Psoas muscle (tissue), 8 donors: ENCODE data around the gene HSPA12A. TPM values are rescaled to one million over a fixed set of nuclear protein-coding genes. Genes with fewer than 3 reads are reported as not detected.

ENCODE experiments used
- ATAC-seq, 4 donors: fragments of 200-7000 bp; cut with Tn5 transposase; one replicate each; pipeline ENCODE4 v1.9.1; 2020; ENCODE audit warnings: moderate library complexity in 3 of 4, mild to moderate bottlenecking in 2 of 4
- DNase-seq, 2 donors: peaks; one replicate each; pipeline ENCODE4 v3.0.0-alpha.2; 2020
- H3K27ac ChIP-seq: fragments of 200-600 bp; one replicate; pipeline ENCODE4 v1.8.0; 2022
- H3K27me3 ChIP-seq, 3 donors: fragments of 200-600 bp in 1 of 3; one replicate each; pipeline versions ENCODE4 v1.6.1 to v1.8.0; 2013 to 2022; ENCODE audit warnings: low read length in 2 of 3, mild to moderate bottlenecking in 2 of 3, moderate library complexity in 1 of 3; ENCODE audit not compliant: insufficient read depth in 3 of 3
- H3K36me3 ChIP-seq, 2 donors: fragments of 200-600 bp in 1 of 2; one replicate each; pipeline versions ENCODE4 v1.6.1 to v1.8.0; 2013 to 2022; ENCODE audit warnings: low read depth in 1 of 2, mild to moderate bottlenecking in 1 of 2, moderate library complexity in 1 of 2; ENCODE audit not compliant: insufficient read depth in 1 of 2
- H3K4me1 ChIP-seq: fragments of 200-600 bp; one replicate; pipeline ENCODE4 v1.8.0; 2022
- H3K4me3 ChIP-seq: fragments of 200-600 bp; one replicate; pipeline ENCODE4 v1.8.0; 2022; ENCODE audit warnings: mild to moderate bottlenecking
- H3K9me3 ChIP-seq: fragments of 200-600 bp; one replicate; pipeline ENCODE4 v1.8.0; 2022
- CTCF ChIP-seq: fragments of 200-600 bp; IDR thresholded peaks from one replicate; pipeline ENCODE4 v1.8.0; 2022; ENCODE audit warnings: antibody characterized with exemption
- WGBS, 3 donors: extraction: QIAGEN DNeasy Blood & Tissue Kit; methylation state at CpG; one replicate each; pipeline versions ENCODE4 v1.1.6 to v1.1.7; 2013; 5-methylcytosine and 5-hydroxymethylcytosine counted together
- intact Hi-C, 2 donors: fragments of 100-400 bp; cut with DNase I; formaldehyde crosslinking; loops; one replicate each; pipeline versions ENCODE4 v1.11.0 to v1.14.2; 2022
- polyA plus RNA-seq, 3 donors: library from polyadenylated mRNA; stranded (reverse); fragments of 200-250 nt; gene quantifications; one replicate each; pipeline ENCODE4 v1.2.3, GENCODE V29; 2013
- total RNA-seq, 4 donors: library from RNA; stranded (reverse); fragmentation: NEBNext Ultra II Directional in 2 of 4; extraction: Animal tissue kit (Norgen Biotek cat#: 25700) in 2 of 4; gene quantifications; one replicate each; pipeline versions ENCODE4 v1.2.1 to v1.2.4, GENCODE V29; 2021 to 2023
- donor health status: healthy with polysubstance abuse.
- donor health status: DM: no; HTN: no; CAD: no; lungs with moderate emphysema.
- donor health status: Bipolar disorder and iron deficiency.
- donor health status: healthy.
- donor health status: DM: yes; HTN: yes; CAD: no.
- donor health status: DM: no; HTN: no; CAD: no.
- donor health status: DM: no; HTN: no; CAD: no.
- donor health status: DM: yes; HTN: yes; CAD: no.

HSPA12A gene
- total and polyA plus RNA-seq, 7 donors, result 2.6 to 11.4 (median 7.0) TPM

GRCh38 chr10:116743266-116744064, 1.1 kb upstream of the HSPA12A start:
- H3K36me3 ChIP-seq, result no peaks in the 10 kb centered on the region
- H3K27me3 ChIP-seq, result peaks cover 0 to 6% (median 0%) of the 10 kb centered on the region in 3 donors
- peak overlapping the region; percentile 97 for H3K27ac ChIP-seq
- H3K4me3 ChIP-seq, result peak overlapping the region; percentile 89
- no peak for TF ChIP-seq CTCF
- no peak for DNase-seq
- H3K4me1 ChIP-seq, result no peaks in the 10 kb centered on the region
- no peaks in the 10 kb centered on the region for H3K9me3 ChIP-seq
- WGBS, 3 donors, result 44 to 46% (median 46%) methylated on average over 24 of the region's 24 CpGs
- intact Hi-C loops, result loop anchor here in 1 of 2 donors (5.0 kb wide), 2 partner anchors 44 to 61 kb away; no protein-coding TSS in a partner anchor
- no peak for ATAC-seq

GRCh38 chr10:116741391-116742351, 695 bp downstream of the HSPA12A start:
- DNase-seq, result peak in 1 of 2 donors; percentile 37
- 1 to 5% (median 1%) methylated on average over 70 to 93 of the region's 93 CpGs for WGBS, 3 donors
- peak overlapping the region; percentile 97 for H3K27ac ChIP-seq
- no peaks in the 10 kb centered on the region for H3K4me1 ChIP-seq
- peak overlapping the region; percentile 89 for H3K4me3 ChIP-seq
- H3K27me3 ChIP-seq, result peaks cover 0 to 6% (median 0%) of the 10 kb centered on the region in 3 donors
- peak; percentile 3 to 30 (median 16) for ATAC-seq
- no peak for TF ChIP-seq CTCF
- intact Hi-C loops, result loop anchor here in 1 of 2 donors (5.0 kb wide), 2 partner anchors 46 to 59 kb away; no protein-coding TSS in a partner anchor
- H3K9me3 ChIP-seq, result no peaks in the 10 kb centered on the region
- H3K36me3 ChIP-seq, result no peaks in the 10 kb centered on the region

- WGBS, 3 donors, result 30 to 36% (median 32%) methylated on average over 12 to 13 of the region's 13 CpGs
- Histone ChIP-seq H3K27ac (no peak overlapping the region), H3K36me3 (no peaks in the 10 kb centered on the region), H3K27me3 (peaks cover 0 to 6% (median 0%) of the 10 kb centered on the region in 3 donors), H3K4me1 (no peaks in the 10 kb centered on the region), H3K9me3 (no peaks in the 10 kb centered on the region), H3K4me3 (peak overlapping the region; percentile 89)
- TF ChIP-seq CTCF, result no peak
- DNase-seq, result no peak
- no peak for ATAC-seq
- intact Hi-C loops, result loop anchor here in 1 of 2 donors (5.0 kb wide), 2 partner anchors 46 to 59 kb away; no protein-coding TSS in a partner anchor
These were observed 1.4 kb downstream of the HSPA12A start for GRCh38 chr10:116740971-116741370.

GRCh38 chr10:116738339-116738738, 4.0 kb downstream of the HSPA12A start:
- H3K27ac ChIP-seq, result no peak overlapping the region
- no peaks in the 10 kb centered on the region for H3K4me1 ChIP-seq
- H3K36me3 ChIP-seq, result no peaks in the 10 kb centered on the region
- ATAC-seq, result no peak
- no peak for DNase-seq
- TF ChIP-seq CTCF, result no peak
- no peaks in the 10 kb centered on the region for H3K9me3 ChIP-seq
- intact Hi-C loops, result loop anchor here in 1 of 2 donors (5.0 kb wide), 1 partner anchor 46 kb away; no protein-coding TSS in a partner anchor
- WGBS, 3 donors, result 94 to 96% (median 95%) methylated on average over 5 of the region's 5 CpGs
- peaks cover 0 to 6% (median 0%) of the 10 kb centered on the region in 3 donors for H3K27me3 ChIP-seq
- H3K4me3 ChIP-seq, result no peak overlapping the region
